Urothelium cell line (cell line): ENCODE measurements around the gene FHL1.

Experiments used
- DNase-seq: peaks from one replicate; pipeline ENCODE4 v3.0.0; 2011; ENCODE audit warnings: low spot score, mixed read lengths
- FAIRE-seq: peaks from 2 replicates; lab custom pipeline; 2011; peaks lifted over from hg19 to GRCh38; lab: Jason Lieb, UNC

FHL1 gene

DNA sequence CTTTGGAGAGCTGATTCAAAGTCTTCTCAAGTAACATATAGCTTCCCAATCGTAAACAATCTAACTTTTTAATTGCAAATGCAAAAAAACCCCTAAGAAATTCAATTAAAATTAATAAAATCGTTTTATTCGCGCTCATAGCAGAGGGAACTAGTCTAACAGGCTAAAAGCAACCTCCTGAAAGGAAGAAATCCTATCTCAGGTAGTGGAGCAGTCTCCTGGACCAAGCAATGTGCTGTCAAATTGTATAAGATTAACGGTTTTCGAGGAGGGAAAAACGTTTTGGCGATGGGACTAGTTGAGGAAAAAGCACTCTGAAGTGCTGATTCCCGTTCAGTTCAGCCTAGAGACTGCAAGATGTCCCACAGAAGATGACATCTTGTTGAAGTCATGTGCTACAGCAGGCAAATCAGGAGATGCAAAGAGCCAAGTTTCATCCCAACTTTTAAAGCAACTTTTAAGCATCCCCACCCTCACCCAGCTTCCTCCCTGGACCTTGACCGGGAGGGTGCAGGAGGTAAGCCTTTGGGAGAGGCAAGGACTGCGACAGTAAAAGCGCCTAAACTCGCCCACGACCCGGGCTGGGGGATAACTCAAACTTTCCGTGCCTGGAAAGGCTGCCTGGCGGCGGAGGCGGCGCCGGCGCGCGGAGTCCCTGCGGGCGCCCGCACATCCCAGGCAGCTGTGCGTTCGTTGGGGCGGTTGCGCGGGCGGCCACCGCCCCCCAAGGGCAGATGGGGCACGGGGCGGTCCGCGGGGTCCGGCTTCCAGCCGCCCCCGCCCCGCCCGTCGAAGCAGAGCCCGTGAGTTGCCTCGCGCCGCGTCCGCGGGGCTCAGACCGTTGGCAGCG lies 103.1 kb downstream of the FHL1 start:
- FAIRE-seq (no peak), DNase-seq (no peak)

DNA sequence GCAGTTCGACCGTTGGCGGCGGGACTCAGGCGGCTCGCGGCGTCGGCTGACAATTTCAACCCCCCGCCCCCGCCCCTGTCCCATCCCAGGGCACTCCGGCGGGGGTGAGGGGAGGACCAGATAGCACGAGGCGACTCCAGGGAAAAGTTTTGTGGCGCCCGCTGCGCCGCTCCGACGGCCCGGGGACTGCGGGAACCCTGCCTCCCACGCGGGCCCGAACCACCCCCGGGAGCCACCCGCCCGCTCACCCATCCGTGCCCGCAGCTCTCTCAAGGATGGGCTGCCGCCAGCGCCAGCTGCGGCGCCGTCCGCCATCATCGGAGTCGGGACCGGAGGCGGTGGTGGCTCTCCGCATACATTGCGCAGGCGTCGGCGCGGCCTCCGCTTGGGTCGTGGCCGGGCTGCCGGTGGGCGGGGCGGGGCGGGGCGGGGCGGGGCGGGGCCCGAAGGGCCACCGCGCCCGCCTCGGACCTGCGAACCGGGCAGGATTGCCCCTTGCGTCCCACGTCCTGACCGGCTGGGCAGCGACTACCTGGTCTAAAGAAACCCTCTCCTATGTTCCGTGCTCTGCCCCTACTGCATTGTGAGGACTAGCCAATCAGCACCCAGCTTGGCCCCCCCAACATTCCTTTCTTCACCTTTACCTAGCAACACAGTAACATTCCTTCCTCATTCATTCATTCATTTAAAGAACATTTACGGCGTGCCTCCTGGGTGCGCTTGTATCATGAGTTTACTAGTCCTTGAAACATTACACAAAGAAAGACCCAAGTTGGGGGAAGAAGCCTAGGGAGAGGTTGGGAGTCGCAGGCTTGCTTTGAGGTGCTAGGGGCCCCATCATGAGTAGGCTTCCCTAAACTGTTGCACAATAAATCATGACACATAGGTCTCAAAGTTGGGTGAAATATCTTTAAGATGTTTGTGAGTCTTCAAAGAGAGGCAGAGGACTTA lies 104.0 kb downstream of the FHL1 start, which contains the start of gene MAP7D3:
Gene MAP7D3, minus strand, starts transcription at position 360 of the 951 bp plus-strand sequence. Its CDS starts 42 bp downstream, at position 318.
- FAIRE-seq (no peak), DNase-seq (peak; percentile 68)

DNA sequence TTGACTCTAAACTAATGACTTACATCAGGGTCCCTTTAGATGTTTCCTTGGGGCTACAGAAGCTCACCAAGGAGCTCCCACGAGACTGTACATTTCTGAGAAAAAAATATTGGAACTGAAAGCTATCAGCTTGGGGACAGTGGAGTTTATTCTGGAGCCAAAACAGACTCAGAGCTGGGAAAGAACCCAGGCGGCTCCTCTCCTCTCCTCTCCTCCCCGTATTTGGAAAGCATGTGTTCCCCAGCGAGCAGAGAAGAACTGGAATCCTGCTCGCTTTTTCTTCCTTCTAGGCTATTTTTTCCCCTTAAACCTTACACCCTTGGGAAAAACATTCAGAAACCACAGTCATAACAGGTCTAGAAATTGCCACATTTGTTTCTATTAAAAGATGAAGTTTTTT lies 108.2 kb downstream of the FHL1 start:
- FAIRE-seq (no peak), DNase-seq (no peak)

DNA sequence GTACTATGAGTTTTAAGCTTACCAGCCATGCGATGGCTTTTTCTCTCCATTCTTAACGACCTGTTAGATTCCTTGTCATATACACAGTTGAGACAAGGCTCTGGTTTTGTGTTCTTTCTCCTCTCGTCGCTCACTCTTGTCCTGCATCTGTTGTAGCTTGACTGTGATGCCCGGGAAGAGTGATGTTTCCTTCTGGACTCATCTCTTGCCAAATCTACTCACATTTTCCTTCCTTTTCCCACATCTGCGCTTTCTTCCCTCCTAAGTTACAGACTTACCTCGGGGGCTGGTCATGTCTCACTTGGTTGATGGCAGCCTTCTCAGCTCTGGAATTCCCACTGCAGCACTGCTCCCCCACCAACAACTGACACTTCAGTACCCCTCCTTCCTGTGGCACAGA lies 108.7 kb downstream of the FHL1 start:
- DNase-seq: no peak
- FAIRE-seq: no peak

DNA sequence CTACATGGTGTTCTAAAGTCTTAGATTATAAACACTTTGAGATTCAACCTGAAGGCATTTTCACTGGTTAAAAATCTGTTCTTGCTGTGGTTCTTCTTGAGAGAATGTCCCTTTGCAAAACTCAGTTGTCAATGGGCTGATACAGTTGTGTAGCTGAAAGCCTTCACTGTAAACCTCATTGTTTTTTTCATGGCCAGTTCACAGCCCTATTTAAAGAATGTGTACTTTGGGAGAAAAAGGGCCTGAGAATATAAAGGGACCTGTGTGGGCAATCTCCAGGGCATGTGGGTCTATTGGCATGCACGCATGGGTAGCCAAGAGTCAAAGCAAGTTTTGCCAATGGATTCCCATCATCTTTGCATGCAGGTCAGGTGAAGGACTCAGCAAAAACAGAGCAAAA lies 111.6 kb downstream of the FHL1 start:
- DNase-seq: no peak
- FAIRE-seq: no peak

DNA sequence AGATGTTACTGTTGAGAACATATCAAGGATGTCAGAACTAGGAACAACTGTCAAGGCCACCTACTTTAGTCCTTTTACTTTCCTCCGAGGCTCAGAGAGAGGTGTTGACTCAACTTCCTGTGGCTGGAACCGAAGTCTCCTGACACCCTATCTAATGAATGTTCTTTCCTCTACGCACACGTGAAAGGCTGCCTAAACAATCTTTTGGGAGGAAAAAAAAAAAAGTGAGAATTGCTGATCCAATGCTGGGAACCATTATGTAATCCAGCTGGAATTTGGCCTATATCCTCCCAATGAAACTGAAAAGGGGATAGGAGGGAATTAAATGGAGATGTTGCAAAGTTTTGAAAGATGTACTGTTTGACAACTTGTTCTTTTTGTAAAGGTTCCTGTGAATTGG lies 112.2 kb downstream of the FHL1 start:
- DNase-seq: peak; percentile 12
- no peak for FAIRE-seq

DNA sequence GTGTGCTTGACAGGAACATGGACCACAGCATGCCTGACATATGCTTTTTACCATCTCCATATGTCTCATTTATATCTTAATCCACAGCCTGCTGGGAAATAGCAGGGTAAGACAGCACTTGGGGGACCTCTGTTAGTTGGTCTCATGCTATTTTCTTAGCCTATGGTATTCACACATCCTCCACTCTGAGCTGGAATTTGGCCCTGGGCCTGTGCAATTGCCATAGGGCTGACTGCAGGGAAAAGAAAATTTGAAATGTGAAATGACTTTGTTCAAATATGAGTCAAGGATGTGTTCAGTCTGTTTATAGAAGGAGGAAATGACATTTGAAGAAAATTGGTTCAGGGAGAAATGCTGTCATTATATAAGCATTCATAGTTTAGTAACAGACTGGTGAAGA lies 113.4 kb downstream of the FHL1 start:
- DNase-seq (no peak), FAIRE-seq (no peak)
